Ectodermal cell (in vitro differentiated cells): ENCODE data around the gene ACOX1.

Experiments used
- H3K27ac ChIP-seq: 2 replicates; pipeline ENCODE4 v1.7.0; 2013; ENCODE audit warnings: mild to moderate bottlenecking, low read depth, low read length; ENCODE audit not compliant: insufficient read depth, poor library complexity, severe bottlenecking
- H3K27me3 ChIP-seq: 2 replicates; pipeline ENCODE4 v1.7.0; 2013; ENCODE audit warnings: mild to moderate bottlenecking, low read length; ENCODE audit not compliant: insufficient read depth, control insufficient read depth, poor library complexity, severe bottlenecking
- H3K36me3 ChIP-seq: one replicate; pipeline ENCODE4 v1.7.0; 2013; ENCODE audit warnings: low read length; ENCODE audit not compliant: control insufficient read depth, insufficient read depth
- H3K4me1 ChIP-seq: one replicate; pipeline ENCODE4 v1.7.0; 2013; ENCODE audit warnings: low read length; ENCODE audit not compliant: control insufficient read depth, insufficient read depth
- H3K4me3 ChIP-seq: 2 replicates; pipeline ENCODE4 v1.7.0; 2013; ENCODE audit warnings: low read depth, low read length, control low read depth; ENCODE audit not compliant: insufficient read depth
- H3K9me3 ChIP-seq: 2 replicates; pipeline ENCODE4 v1.7.0; 2013; ENCODE audit warnings: mild to moderate bottlenecking, low read length, moderate library complexity; ENCODE audit not compliant: control insufficient read depth
- WGBS, 2 experiments: methylation state at CpG; one replicate each; pipeline ENCODE4 v1.1.7; 2013; ENCODE audit warnings: missing lambda C conversion rate in 2 of 2; 5-methylcytosine and 5-hydroxymethylcytosine counted together

The ACOX1 gene

DNA sequence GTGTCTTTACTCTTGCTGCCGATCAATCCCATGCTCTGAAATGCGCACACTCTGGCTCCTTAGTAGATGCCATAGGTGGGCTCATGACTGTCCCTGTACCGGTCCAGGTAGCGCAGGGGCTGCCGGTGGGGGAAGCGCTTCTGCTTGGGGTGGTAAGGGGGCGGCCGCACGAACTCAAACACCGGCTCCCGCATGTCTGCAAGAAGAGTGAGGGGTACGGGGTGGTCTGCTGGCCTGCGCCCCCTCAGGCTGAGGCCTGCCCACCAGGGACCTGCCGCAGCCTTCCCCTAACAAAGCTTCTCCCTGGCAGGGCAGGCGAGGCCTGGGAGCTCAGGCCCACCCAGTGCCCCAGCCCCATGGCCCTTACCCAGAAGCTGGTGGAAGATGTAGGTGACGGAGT, 80.2 kb downstream of the ACOX1 start:
- 95 to 96% methylated on average over 16 of the region's 16 CpGs for WGBS, 2 experiments
- peaks cover 24% of the 10 kb centered on the region for H3K36me3 ChIP-seq
- no peaks in the 10 kb centered on the region for H3K27me3 ChIP-seq
- H3K4me1 ChIP-seq: peaks cover 24% of the 10 kb centered on the region
- no peak overlapping the region for H3K27ac ChIP-seq
- no peak overlapping the region for H3K4me3 ChIP-seq
- H3K9me3 ChIP-seq: no peaks in the 10 kb centered on the region

GRCh38 chr17:75898065-75898464, 80.9 kb downstream of the ACOX1 start:
- H3K36me3 ChIP-seq: peaks cover 24% of the 10 kb centered on the region
- H3K27ac ChIP-seq: no peak overlapping the region
- WGBS, 2 experiments: 92 to 94% methylated on average over 8 of the region's 8 CpGs
- peaks cover 28% of the 10 kb centered on the region for H3K4me1 ChIP-seq
- H3K4me3 ChIP-seq: no peak overlapping the region
- H3K9me3 ChIP-seq: no peaks in the 10 kb centered on the region
- H3K27me3 ChIP-seq: no peaks in the 10 kb centered on the region

DNA sequence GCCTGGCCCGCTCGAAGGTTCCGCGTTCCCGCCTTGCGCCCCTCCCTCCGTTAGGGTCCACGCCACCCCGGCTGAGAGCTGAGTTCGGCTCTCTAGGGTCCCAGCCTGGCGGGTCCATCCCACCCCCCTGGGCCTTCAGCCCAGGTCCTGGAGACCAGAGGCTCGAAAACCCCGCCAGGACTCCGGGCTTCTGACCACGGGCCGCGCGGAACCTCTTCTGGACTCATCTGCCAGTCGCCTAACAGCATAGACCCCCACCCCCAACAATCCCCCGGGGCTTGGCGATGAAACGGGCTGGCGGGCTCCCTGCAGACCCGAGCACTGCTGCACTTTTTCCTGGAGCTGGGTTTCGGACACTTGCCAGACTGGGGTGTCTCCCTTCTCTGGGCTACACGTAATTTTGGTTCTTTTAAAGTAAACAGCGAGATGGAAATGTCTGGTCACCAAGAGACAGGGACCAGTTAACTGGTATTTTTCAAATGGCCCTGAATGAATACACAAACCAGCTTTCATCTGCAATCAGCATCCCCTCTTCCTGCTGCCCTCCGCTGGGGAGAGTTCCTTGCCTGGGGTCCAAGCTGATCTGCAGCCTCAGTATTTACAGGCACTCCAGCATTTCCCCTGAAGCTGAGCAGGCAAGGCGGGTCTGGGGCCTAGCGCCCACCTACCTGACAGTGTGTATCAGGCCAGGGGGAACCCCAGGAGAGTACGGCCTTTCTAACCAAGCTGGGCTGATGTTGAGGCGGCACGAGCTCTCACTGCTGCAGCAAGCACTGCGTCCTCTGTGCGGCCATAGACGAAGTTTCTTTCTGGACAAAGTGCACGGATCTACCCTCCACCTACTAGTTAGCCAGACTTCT, 81.6 kb downstream of the ACOX1 start:
- Histone ChIP-seq H3K36me3 (peaks cover 24% of the 10 kb centered on the region), H3K4me1 (peaks cover 32% of the 10 kb centered on the region), H3K9me3 (no peaks in the 10 kb centered on the region), H3K27me3 (no peaks in the 10 kb centered on the region), H3K27ac (peak overlapping the region; percentile 60), H3K4me3 (peak overlapping the region; percentile 78)
- 47 to 48% methylated on average over 37 of the region's 37 CpGs for WGBS, 2 experiments

- H3K4me3 ChIP-seq: peak within 1 kb of the TSS; percentile 78
- H3K27ac ChIP-seq: peak within 1 kb of the TSS; percentile 60
- H3K27me3 ChIP-seq: no peaks in the 10 kb centered on the region
- H3K9me3 ChIP-seq: no peaks in the 10 kb centered on the region
- peaks cover 18% of the 10 kb centered on the region for H3K36me3 ChIP-seq
- WGBS, 2 experiments: 0% methylated on average over 102 of the region's 102 CpGs
- peaks cover 32% of the 10 kb centered on the region for H3K4me1 ChIP-seq
These were observed 82.4 kb downstream of the ACOX1 start, which contains the start of gene TRIM65 for GRCh38 chr17:75896415-75897159. TRIM65 (minus strand) TSS chr17:75896951; CDS start chr17:75896937, 14 bp downstream.

DNA sequence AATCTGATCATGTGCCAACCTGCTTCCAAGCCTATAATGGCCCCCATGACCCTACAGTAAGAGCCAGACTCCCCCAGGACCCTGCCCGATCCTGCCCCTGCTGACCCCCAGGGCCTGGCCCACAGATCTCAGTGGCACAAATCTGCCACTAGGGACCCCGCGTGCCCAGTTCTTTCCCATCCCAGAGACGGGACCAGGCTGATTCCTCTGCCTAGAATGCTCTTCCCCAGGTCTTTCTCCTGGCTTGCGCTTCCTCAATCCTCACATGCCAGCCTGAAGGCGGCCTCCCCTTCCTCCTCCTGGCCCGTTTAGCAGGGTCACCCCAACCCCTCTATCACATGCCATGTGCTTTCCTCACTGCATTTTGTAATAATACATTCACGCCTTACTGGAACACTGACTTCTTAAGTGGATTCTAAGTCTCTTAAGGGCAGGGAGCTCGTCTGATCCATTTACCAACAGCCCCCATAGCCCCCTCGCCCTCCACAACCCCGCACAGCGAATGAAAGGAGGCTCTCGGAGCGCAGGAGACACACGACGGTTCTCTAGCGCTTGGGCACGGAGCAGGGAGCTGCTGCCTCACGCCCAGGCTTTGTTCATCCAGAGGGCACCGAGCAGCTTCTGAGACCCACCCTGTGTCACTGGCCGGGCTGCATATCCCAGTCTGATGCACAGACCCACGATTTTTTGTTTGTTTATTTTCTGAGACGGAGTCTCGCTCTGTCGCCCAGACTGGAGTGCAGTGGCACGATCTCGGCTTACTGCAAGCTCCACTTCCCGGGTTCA, 83.4 kb downstream of the ACOX1 start:
- Histone ChIP-seq H3K4me1 (peaks cover 32% of the 10 kb centered on the region), H3K4me3 (peak overlapping the region; percentile 78), H3K27ac (no peak overlapping the region), H3K36me3 (peaks cover 10% of the 10 kb centered on the region), H3K27me3 (no peaks in the 10 kb centered on the region), H3K9me3 (no peaks in the 10 kb centered on the region)
- WGBS, 2 experiments: 28 to 29% methylated on average over 28 of the region's 28 CpGs

- no peaks in the 10 kb centered on the region for H3K9me3 ChIP-seq
- H3K36me3 ChIP-seq: peaks cover 15% of the 10 kb centered on the region
- H3K27me3 ChIP-seq: no peaks in the 10 kb centered on the region
- H3K27ac ChIP-seq: no peak overlapping the region
- no peak overlapping the region for H3K4me3 ChIP-seq
- H3K4me1 ChIP-seq: peaks cover 32% of the 10 kb centered on the region
- 78 to 79% methylated on average over 22 of the region's 22 CpGs for WGBS, 2 experiments
These were observed 84.8 kb downstream of the ACOX1 start for GRCh38 chr17:75894049-75894733.

DNA sequence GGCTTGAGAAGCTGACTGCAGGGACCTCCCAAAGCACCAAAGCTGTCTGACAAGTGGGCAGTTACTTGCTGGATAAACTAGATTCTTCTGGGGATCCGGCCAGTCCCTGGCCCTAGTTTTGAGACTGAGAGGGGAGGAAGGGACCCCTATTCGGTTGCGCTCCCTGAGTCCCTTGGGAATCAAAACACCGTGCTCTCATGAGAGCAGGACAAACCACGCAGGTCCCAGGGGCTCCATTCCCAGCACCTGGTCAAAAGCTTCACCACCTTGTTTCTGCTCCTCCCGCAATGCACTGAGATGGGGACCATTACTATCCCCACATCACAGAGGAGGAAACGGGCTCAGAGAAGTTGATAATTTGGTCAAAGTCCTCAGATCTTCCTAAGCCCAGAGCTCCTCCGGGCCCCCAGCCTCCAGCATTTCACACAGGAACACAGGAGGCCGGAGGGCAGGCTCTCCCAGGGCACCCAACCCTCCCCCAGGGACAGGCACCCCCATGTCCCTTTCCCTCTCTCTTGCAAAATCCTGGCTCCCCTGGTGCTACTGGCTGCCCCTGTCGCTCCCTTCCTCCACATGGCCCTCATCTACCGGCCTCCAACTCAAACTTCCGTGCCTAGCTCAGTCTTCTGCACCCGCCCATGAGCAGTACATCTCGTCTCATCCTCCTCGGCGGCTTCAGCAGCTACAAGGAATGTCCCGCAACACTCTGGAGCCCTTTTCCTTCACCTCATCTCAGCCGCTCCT, 85.5 kb downstream of the ACOX1 start:
- whole genome bisulfite sequencing, 2 experiments: 93% methylated on average over 18 of the region's 18 CpGs
- Histone ChIP-seq H3K4me3 (no peak overlapping the region), H3K4me1 (peaks cover 32% of the 10 kb centered on the region), H3K9me3 (no peaks in the 10 kb centered on the region), H3K27ac (no peak overlapping the region), H3K27me3 (no peaks in the 10 kb centered on the region), H3K36me3 (peaks cover 9% of the 10 kb centered on the region)

DNA sequence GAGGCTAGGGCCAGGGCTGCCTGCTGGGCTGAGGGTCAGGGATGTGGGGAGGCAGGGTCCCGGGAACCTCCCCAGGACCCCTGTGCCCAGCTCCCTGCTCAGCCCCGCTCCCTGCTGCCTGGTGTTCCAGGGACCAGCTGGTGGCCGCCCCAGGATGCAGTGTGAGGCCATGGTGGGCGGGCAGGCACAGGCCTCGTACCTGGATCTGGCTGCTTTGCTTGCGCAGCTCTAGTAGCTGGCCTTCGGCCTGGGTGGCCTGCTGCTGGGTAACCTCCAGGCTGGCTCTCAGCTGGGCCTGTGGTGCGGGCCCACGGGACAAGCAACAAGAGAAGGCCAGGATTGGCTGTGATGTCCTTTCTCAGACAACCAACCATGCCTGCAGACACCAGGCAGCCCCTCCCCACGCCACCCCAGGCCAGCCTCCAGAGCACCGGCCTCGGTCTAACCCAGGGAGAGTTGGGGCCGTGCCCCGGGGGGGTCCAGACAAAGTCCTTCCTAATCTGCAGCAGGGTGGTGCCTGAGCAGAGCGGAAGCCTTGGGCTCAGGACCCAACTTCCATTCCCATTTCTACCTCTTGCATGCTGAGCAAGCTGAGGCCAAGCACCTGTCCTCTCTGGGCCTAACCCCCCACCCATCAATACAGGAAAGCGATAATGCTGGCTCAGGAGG, 86.3 kb downstream of the ACOX1 start:
- peaks cover 32% of the 10 kb centered on the region for H3K4me1 ChIP-seq
- no peak overlapping the region for H3K27ac ChIP-seq
- peaks cover 5% of the 10 kb centered on the region for H3K36me3 ChIP-seq
- H3K9me3 ChIP-seq: no peaks in the 10 kb centered on the region
- 88 to 90% methylated on average over 16 of the region's 16 CpGs for WGBS, 2 experiments
- no peaks in the 10 kb centered on the region for H3K27me3 ChIP-seq
- no peak overlapping the region for H3K4me3 ChIP-seq
